SW480 (cell line): ENCODE data around the gene EAF1.
"Not testable (repeated sequence)": the region's sequence is repeated elsewhere in the genome, so short reads cannot be mapped to it uniquely, and the experiment has no call there.

Experiments
- DNase-seq: peaks from one replicate; pipeline ENCODE4 v3.0.0-alpha.2; 2016; ENCODE audit warnings: low spot score

The EAF1 gene

GRCh38 chr3:15427182-15427880 lies at the start of gene EAF1, which contains the start of gene METTL6:
Gene EAF1 (plus strand): TSS chr3:15427598. CDS start chr3:15427780, 182 bp downstream.
Gene METTL6 (minus strand): TSS chr3:15427544. CDS start chr3:15426511, 1,033 bp downstream.
- peak; percentile 71 for DNase-seq

- peak; percentile 87 for DNase-seq
Measured at GRCh38 chr3:15377961-15378791, 49.2 kb upstream of the EAF1 start.

GRCh38 chr3:15380980-15381890 lies 46.2 kb upstream of the EAF1 start:
- no peak for DNase-seq

GRCh38 chr3:15382405-15382923 lies 44.9 kb upstream of the EAF1 start:
- DNase-seq = no peak

- no peak for DNase-seq
Measured at GRCh38 chr3:15384510-15385237, 42.7 kb upstream of the EAF1 start.

- DNase-seq = not testable (repeated sequence)
Measured at GRCh38 chr3:15385238-15385695, 42.1 kb upstream of the EAF1 start.

- no peak for DNase-seq
Measured at GRCh38 chr3:15385901-15386653, 41.3 kb upstream of the EAF1 start.

- not testable (repeated sequence) for DNase-seq
Measured at GRCh38 chr3:15386654-15386955, 40.8 kb upstream of the EAF1 start.

GRCh38 chr3:15387171-15387581 lies 40.2 kb upstream of the EAF1 start:
- DNase-seq = no peak

GRCh38 chr3:15387735-15388134 lies 39.7 kb upstream of the EAF1 start:
- no peak for DNase-seq

GRCh38 chr3:15388335-15388734 lies 39.1 kb upstream of the EAF1 start:
- not testable (repeated sequence) for DNase-seq

GRCh38 chr3:15390460-15390859 lies 36.9 kb upstream of the EAF1 start:
- no peak for DNase-seq

- no peak for DNase-seq
Measured at GRCh38 chr3:15391007-15391406, 36.4 kb upstream of the EAF1 start.

GRCh38 chr3:15393252-15393651 lies 34.1 kb upstream of the EAF1 start:
- not testable (repeated sequence) for DNase-seq

- DNase-seq = not testable (repeated sequence)
Measured at GRCh38 chr3:15398731-15399133, 28.7 kb upstream of the EAF1 start.

- no peak for DNase-seq
Measured at GRCh38 chr3:15399970-15400369, 27.4 kb upstream of the EAF1 start.

- no peak for DNase-seq
Measured at GRCh38 chr3:15401936-15402335, 25.5 kb upstream of the EAF1 start.

- no peak for DNase-seq
Measured at GRCh38 chr3:15403495-15403894, 23.9 kb upstream of the EAF1 start.

- DNase-seq = no peak
Measured at GRCh38 chr3:15403965-15404364, 23.4 kb upstream of the EAF1 start.

GRCh38 chr3:15404767-15405166 lies 22.6 kb upstream of the EAF1 start:
- no peak for DNase-seq
